ELF-1 (cell line): Measurements from ENCODE around the gene ZDHHC8.

Experiments used
- DNase-seq: peaks from one replicate; pipeline ENCODE4 v3.0.0-alpha.2; 2016; ENCODE audit warnings: low read depth, low spot score

ZDHHC8 gene

GRCh38 chr22:20194681-20195593 lies 63.3 kb downstream of the ZDHHC8 start:
- DNase-seq, result no peak

- DNase-seq, result no peak
These were observed 64.7 kb downstream of the ZDHHC8 start for GRCh38 chr22:20196094-20196842.
